Measurements from ENCODE around the gene MYBPC3.
"Not testable (repeated sequence)": the region's sequence is repeated elsewhere in the genome, so short reads cannot be mapped to it uniquely, and the experiment has no call there.

Gene MYBPC3

DNA sequence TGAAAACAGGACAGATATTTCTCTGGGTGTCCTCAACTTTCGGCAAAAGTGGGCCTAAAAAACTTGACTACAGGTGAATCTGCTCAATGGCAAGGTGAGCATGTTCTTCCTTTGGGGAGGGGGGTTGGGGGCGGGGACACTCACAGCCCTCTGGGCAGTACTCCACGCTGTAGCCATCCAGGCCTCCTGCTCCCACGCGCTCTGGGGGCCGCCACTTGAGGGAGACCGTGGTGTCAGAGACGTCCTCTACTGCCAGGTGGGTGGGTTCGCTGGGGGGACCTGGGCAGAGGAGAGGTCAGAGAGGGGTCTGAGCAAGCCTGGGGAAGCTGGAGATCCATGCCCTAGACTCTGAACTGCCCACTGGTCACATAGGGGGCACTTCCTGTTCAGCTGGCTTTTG is 16.8 kb downstream of the MYBPC3 start:
- FAIRE-seq (no peak), DNase-seq (ENCODE audit: insufficient read length, low spot score) (no peak)
- no peak for TF ChIP-seq POLR2A (IDR thresholded peaks at IDR 0.05; ENCODE audit: low read depth, low read length)
- TF ChIP-seq POLR2AphosphoS5 (IDR thresholded peaks at IDR 0.05; ENCODE audit: low read depth, low read length) = no peak
- TF ChIP-seq POU2F2 (IDR thresholded peaks at IDR 0.05; ENCODE audit: low read depth, low read length) = no peak
- TF ChIP-seq SPI1 (IDR thresholded peaks at IDR 0.05; ENCODE audit: low read depth, low read length) = no peak
- TF ChIP-seq PAX5 (IDR thresholded peaks at IDR 0.05; ENCODE audit: insufficient read depth, low read length, severe bottlenecking) = no peak
- TF ChIP-seq TAF1 (IDR thresholded peaks at IDR 0.05; ENCODE audit: low read depth, low read length) = no peak

GRCh38 chr11:47334699-47335411 is 17.6 kb downstream of the MYBPC3 start:
- DNase-seq (ENCODE audit: insufficient read length, low spot score); FAIRE-seq: not testable (repeated sequence)

DNA sequence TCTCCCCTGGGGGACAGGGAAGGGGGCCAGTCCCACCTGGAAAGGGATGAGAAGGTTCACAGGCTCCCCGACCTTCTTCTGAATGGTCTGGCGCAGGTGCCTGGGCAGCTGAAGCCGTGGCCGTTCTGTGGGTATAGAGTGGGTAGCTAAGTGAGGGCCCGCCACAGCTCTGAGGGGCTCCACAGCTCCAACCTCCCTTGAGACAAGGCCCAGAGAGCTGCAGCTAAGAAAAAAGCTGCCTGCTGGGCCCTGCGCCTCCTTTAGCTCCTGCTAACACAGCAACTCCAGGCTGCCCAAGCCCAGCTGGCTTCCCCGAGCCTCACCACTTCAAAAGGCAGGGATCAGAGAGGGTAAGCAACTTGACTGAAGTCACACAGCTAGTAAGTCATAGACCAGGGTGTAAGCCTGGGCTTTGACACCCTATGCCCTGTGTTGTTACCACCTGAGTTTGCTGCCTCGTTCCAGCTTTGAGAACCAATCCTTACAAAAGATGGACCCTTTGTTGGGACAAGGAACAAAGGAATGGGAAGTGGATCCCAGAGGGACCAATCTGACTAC is 18.5 kb downstream of the MYBPC3 start:
- DNase-seq (ENCODE audit: insufficient read length, low spot score) (no peak), FAIRE-seq (no peak)
- TF ChIP-seq TAF1 (IDR thresholded peaks at IDR 0.05; ENCODE audit: low read depth, low read length) (no peak), SPI1 (IDR thresholded peaks at IDR 0.05; ENCODE audit: low read depth, low read length) (no peak), POU2F2 (IDR thresholded peaks at IDR 0.05; ENCODE audit: low read depth, low read length) (no peak), PAX5 (IDR thresholded peaks at IDR 0.05; ENCODE audit: insufficient read depth, low read length, severe bottlenecking) (no peak), POLR2A (IDR thresholded peaks at IDR 0.05; ENCODE audit: low read depth, low read length) (no peak), POLR2AphosphoS5 (IDR thresholded peaks at IDR 0.05; ENCODE audit: low read depth, low read length) (no peak)

DNA sequence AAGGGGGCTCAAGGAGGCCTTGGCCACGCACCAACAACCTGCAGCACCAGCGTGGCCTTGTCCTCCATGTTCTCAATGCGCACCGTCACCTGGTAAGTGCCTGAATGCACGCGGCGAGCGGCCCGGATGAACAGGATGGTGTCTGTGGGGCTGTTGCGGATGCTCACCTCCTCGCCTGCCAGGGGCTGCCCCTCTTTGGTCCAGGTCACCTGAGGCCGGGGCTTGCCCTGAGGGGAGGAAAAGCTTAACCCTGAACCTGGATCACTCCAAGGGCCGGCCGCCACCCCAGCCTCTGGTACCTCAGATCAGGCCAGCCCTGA is 19.0 kb downstream of the MYBPC3 start:
- no peak for TF ChIP-seq POU2F2 (IDR thresholded peaks at IDR 0.05; ENCODE audit: low read depth, low read length)
- TF ChIP-seq POLR2AphosphoS5 (IDR thresholded peaks at IDR 0.05; ENCODE audit: low read depth, low read length) = no peak
- TF ChIP-seq PAX5 (IDR thresholded peaks at IDR 0.05; ENCODE audit: insufficient read depth, low read length, severe bottlenecking) = no peak
- no peak for TF ChIP-seq SPI1 (IDR thresholded peaks at IDR 0.05; ENCODE audit: low read depth, low read length)
- TF ChIP-seq POLR2A (IDR thresholded peaks at IDR 0.05; ENCODE audit: low read depth, low read length) = no peak
- TF ChIP-seq TAF1 (IDR thresholded peaks at IDR 0.05; ENCODE audit: low read depth, low read length) = no peak
- FAIRE-seq (no peak), DNase-seq (ENCODE audit: insufficient read length, low spot score) (no peak)

- DNase-seq (ENCODE audit: insufficient read length, low spot score) = no peak
- no peak for TF ChIP-seq POU2F2 (IDR thresholded peaks at IDR 0.05; ENCODE audit: low read depth, low read length)
- no peak for TF ChIP-seq TAF1 (IDR thresholded peaks at IDR 0.05; ENCODE audit: low read depth, low read length)
- TF ChIP-seq POLR2AphosphoS5 (IDR thresholded peaks at IDR 0.05; ENCODE audit: low read depth, low read length) = no peak
- no peak for TF ChIP-seq POLR2A (IDR thresholded peaks at IDR 0.05; ENCODE audit: low read depth, low read length)
- no peak for FAIRE-seq
Measured at GRCh38 chr11:47332791-47333525, 19.5 kb downstream of the MYBPC3 start.

DNA sequence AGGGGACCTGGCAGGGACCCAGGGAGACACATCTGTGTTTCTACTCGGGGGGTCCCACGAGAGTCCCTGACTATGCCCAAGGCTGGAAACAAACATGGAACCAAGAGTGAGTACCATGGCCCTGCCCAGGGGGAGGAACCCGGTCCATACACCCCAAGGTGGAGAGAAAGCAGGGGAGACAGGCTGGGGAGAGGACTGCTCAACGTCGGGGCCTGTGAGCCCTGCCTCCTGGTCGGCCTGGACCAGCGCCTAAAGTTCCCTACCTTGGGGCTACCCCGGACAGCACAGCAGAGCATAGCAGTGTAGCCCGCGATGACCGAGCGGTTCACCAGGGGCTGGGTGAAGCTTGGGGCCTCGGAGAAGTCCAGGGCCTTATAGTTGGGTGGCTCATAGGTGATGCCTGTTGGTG is 20.2 kb downstream of the MYBPC3 start:
- TF ChIP-seq POU2F2 (IDR thresholded peaks at IDR 0.05; ENCODE audit: low read depth, low read length) (no peak), SPI1 (IDR thresholded peaks at IDR 0.05; ENCODE audit: low read depth, low read length) (no peak), PAX5 (IDR thresholded peaks at IDR 0.05; ENCODE audit: insufficient read depth, low read length, severe bottlenecking) (no peak), POLR2A (IDR thresholded peaks at IDR 0.05; ENCODE audit: low read depth, low read length) (no peak), TAF1 (IDR thresholded peaks at IDR 0.05; ENCODE audit: low read depth, low read length) (no peak), POLR2AphosphoS5 (IDR thresholded peaks at IDR 0.05; ENCODE audit: low read depth, low read length) (no peak)
- FAIRE-seq = no peak
- no peak for DNase-seq (ENCODE audit: insufficient read length, low spot score)

DNA sequence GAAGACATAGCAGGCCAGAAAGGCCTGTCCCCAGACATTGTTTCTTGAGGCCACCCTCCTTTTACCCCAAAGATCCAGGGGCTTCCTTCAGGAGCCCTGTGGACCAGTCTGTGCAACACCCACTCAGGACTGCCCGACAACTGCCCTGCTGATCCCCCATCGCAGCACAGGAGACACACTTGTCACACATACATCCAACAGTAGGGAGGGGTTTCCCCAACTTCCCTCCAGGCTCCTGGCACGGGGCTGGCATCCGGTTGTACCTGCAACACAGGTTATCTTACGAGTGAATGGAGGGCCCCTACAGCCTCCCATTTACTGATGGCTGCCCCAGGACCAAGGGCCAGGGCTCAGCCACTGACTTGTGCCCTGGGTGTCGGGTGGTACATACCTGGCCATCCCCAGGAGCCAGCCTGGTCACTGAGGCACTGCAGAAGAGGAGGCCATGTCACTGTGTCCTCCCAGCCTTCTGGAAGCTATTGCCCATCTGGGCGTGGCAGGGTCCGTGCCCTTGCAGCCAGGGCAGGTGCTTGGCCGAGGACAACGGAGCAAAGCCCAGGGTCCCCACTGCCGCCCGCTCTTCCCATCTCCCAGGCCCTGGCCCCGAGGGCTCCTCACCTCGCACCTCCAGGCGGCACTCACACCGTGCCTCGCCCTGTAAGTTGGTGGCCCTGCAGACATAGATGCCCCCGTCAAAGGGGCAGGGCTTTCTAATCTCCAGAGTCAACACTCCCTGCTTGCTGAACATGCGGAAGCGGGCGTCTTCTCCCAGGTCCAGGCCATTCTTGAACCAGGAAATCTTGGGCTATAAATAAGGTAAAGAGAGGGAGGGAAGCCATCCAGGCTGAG is 20.8 kb downstream of the MYBPC3 start:
- no peak for TF ChIP-seq POLR2A (IDR thresholded peaks at IDR 0.05; ENCODE audit: low read depth, low read length)
- DNase-seq (ENCODE audit: insufficient read length, low spot score) (no peak), FAIRE-seq (no peak)

- FAIRE-seq = no peak
Measured at GRCh38 chr11:47329987-47330931, 22.2 kb downstream of the MYBPC3 start.

More at GRCh38 chr11:47329987-47330931, 22.2 kb downstream of the MYBPC3 start:
- no peak for TF ChIP-seq POLR2A (IDR thresholded peaks at IDR 0.05; ENCODE audit: low read depth, low read length)
- no peak for TF ChIP-seq PAX5 (IDR thresholded peaks at IDR 0.05; ENCODE audit: insufficient read depth, low read length, severe bottlenecking)
- no peak for TF ChIP-seq POLR2AphosphoS5 (IDR thresholded peaks at IDR 0.05; ENCODE audit: low read depth, low read length)
- no peak for TF ChIP-seq SPI1 (IDR thresholded peaks at IDR 0.05; ENCODE audit: low read depth, low read length)
- no peak for TF ChIP-seq POU2F2 (IDR thresholded peaks at IDR 0.05; ENCODE audit: low read depth, low read length)
- TF ChIP-seq TAF1 (IDR thresholded peaks at IDR 0.05; ENCODE audit: low read depth, low read length) = no peak
- peak; percentile 23 for DNase-seq (ENCODE audit: insufficient read length, low spot score)
